Measurements from ENCODE around the gene SNTB2.

The SNTB2 gene

DNA sequence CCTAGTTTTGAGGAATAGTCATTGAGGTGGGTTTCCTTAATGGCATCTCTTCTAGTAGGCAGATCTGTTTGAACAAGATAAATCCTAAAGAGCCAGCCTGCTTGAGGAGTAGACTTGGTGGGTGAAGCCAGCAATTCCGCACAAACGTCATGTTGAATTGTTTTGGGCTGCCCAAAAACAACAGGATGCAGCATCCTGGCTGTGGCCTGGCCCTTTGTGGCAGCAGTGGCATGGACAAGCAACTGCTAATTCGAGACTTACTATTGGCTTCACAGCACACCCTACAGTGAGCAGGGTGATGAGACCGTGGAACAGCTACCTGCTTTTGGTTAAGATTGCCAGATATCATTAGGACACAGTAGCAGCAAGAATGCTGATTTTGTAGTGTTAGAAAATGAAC is 114.9 kb downstream of the SNTB2 start:
- DNase-seq = no peak
- Histone ChIP-seq H3K4me3 (ENCODE audit: low read depth, low read length) (no peak overlapping the region), H3K4me1 (no peaks in the 10 kb centered on the region), H3K27me3 (no peaks in the 10 kb centered on the region), H3K9me3 (no peaks in the 10 kb centered on the region), H3K36me3 (peaks cover 23% of the 10 kb centered on the region)
- TF ChIP-seq, protein P1, sequence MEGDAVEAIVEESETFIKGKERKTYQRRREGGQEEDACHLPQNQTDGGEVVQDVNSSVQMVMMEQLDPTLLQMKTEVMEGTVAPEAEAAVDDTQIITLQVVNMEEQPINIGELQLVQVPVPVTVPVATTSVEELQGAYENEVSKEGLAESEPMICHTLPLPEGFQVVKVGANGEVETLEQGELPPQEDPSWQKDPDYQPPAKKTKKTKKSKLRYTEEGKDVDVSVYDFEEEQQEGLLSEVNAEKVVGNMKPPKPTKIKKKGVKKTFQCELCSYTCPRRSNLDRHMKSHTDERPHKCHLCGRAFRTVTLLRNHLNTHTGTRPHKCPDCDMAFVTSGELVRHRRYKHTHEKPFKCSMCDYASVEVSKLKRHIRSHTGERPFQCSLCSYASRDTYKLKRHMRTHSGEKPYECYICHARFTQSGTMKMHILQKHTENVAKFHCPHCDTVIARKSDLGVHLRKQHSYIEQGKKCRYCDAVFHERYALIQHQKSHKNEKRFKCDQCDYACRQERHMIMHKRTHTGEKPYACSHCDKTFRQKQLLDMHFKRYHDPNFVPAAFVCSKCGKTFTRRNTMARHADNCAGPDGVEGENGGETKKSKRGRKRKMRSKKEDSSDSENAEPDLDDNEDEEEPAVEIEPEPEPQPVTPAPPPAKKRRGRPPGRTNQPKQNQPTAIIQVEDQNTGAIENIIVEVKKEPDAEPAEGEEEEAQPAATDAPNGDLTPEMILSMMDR (IDR thresholded peaks at IDR 0.05; ENCODE audit: low read depth, low read length) = no peak

DNA sequence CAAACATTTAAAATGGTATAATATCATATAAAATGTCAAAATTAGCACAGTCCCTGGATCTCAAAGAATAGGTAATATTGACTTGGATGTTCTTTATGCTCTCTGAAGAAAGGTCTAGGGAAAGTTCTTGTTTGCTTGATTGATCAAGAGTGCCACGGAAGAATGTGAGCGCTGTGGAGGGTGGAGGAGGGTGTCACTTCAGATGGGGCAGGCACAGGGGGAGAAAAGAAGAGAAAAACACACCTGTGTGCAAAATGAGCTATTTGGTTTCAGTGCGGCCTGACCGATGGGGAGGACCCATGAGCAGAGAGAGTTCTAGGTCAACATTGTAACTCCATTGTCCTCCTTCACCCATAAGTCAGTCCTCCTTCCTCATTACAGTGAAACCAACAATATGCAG is 115.3 kb downstream of the SNTB2 start:
- Histone ChIP-seq H3K27me3 (no peaks in the 10 kb centered on the region), H3K9me3 (no peaks in the 10 kb centered on the region), H3K4me1 (no peaks in the 10 kb centered on the region), H3K4me3 (ENCODE audit: low read depth, low read length) (no peak overlapping the region), H3K36me3 (peaks cover 23% of the 10 kb centered on the region)
- TF ChIP-seq, protein P1 (IDR thresholded peaks at IDR 0.05; ENCODE audit: low read depth, low read length) = no peak
- no peak for DNase-seq

DNA sequence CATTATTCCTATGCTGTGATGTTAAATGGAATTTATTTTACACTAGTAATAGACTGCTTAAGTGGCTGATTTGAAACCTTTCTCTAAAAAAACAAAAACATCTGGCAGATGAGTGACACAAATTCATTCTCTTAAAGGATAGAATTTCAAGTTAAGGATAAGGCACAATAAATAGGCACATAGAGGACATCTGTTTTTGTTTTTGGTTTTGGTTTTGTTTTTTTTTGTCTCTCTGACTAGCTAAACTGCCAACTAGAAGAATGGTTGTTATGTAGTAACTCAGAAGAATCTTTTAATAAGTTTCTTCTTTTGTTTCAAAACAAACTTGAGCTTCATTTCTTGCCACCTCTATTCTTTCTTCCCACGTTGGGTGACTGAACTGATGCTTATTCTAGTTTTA is 119.1 kb downstream of the SNTB2 start:
- Histone ChIP-seq H3K4me3 (ENCODE audit: low read depth, low read length) (no peak overlapping the region), H3K27me3 (no peaks in the 10 kb centered on the region), H3K9me3 (no peaks in the 10 kb centered on the region), H3K4me1 (peaks cover 4% of the 10 kb centered on the region; the same call in 1 of the 2 replicates), H3K36me3 (peaks cover 10% of the 10 kb centered on the region)
- TF ChIP-seq, protein P1 (IDR thresholded peaks at IDR 0.05; ENCODE audit: low read depth, low read length) = no peak
- no peak for DNase-seq

DNA sequence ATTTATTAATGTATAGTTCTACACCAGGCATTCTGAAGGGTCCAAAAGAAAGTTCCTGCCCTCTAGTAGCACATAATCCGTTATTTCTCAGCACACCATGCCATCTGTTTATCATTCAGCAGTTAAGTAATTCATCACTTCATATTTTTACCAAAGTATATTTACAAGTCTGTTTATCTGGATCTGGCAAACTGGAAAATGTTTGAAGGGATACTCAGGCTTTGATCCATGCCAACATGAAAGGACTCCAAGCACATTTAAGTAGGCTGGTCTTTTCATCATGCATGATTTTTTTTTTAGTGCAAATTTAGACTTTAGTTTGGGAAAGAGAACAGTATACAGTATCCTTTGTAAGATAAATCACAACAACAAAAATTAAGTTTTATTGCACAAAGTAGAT is 120.1 kb downstream of the SNTB2 start:
- H3K36me3 ChIP-seq = peaks cover 7% of the 10 kb centered on the region; the same call in 1 of the 2 replicates
- DNase-seq = no peak
- H3K9me3 ChIP-seq = no peaks in the 10 kb centered on the region

DNA sequence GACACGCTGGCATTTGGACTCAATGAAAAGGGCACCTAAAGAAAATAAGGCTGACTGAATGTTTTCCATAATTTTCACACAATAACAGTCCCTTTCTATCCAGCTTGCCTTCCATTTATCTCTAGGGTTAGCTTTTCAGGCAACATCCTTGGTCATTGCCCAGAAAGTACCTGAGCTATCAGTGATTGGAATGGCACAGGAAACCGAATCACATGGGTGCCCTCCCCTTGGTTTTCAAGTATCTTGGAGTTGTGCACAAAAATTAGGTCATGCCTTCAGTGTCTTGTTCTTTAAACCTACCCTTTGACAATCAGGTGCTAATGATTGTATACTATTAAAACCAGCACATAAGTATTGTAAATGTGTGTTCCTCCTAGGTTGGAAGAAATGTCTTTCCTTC is 120.9 kb downstream of the SNTB2 start:
- TF ChIP-seq, protein P1 (IDR thresholded peaks at IDR 0.05; ENCODE audit: low read depth, low read length) = no peak
- DNase-seq = no peak

More for the DNA sequence above, 120.1 kb downstream of the SNTB2 start:
- Histone ChIP-seq H3K4me3 (ENCODE audit: low read depth, low read length) (no peak overlapping the region), H3K4me1 (peaks cover 4% of the 10 kb centered on the region; the same call in 1 of the 2 replicates), H3K27me3 (no peaks in the 10 kb centered on the region)
- TF ChIP-seq, protein P1 (IDR thresholded peaks at IDR 0.05; ENCODE audit: low read depth, low read length) = no peak

DNA sequence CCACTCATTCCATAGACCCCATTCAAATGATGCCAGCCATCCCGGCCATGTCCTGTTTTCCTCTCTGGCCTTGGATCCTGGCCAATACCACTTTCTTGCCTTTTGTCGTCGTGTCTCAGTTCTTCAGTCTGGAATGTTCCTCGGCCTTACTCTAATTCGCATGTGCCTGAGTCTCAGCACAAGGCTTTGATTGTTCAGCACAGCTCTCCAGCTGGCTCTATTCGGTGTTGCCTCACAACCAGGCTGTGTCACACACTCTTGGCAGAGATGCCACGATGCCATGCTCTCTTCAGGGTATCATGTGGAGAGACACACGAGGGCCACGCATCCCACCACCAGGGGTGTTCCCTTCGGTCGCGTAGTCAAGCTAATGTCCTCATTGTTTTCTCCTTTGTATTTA is 122.4 kb downstream of the SNTB2 start:
- TF ChIP-seq, protein P1 (IDR thresholded peaks at IDR 0.05; ENCODE audit: low read depth, low read length) = no peak
- DNase-seq = no peak

More for the DNA sequence above, 120.9 kb downstream of the SNTB2 start:
- peaks cover 4% of the 10 kb centered on the region; the same call in 1 of the 2 replicates for H3K4me1 ChIP-seq
- no peaks in the 10 kb centered on the region for H3K9me3 ChIP-seq
- H3K36me3 ChIP-seq = 0 out of 2 replicates have a peak, but pooled peaks cover 4% of the 10 kb centered on the region
- H3K4me3 ChIP-seq (ENCODE audit: low read depth, low read length) = no peak overlapping the region
- H3K27me3 ChIP-seq = no peaks in the 10 kb centered on the region

More for the DNA sequence above, 122.4 kb downstream of the SNTB2 start:
- no peaks in the 10 kb centered on the region for H3K9me3 ChIP-seq
- no peaks in the 10 kb centered on the region for H3K27me3 ChIP-seq
- H3K4me3 ChIP-seq (ENCODE audit: low read depth, low read length) = no peak overlapping the region
- H3K4me1 ChIP-seq = peaks cover 4% of the 10 kb centered on the region; the same call in 1 of the 2 replicates
- H3K36me3 ChIP-seq = peaks cover 14% of the 10 kb centered on the region
